COR-L47 (cell line): ENCODE measurements around the gene PRMT3.
A peak's percentile ranks its signal among the peaks of the same experiment; 100 is the strongest.
"Not testable (repeated sequence)": the region's sequence is repeated elsewhere in the genome, so short reads cannot be mapped to it uniquely, and the experiment has no call there.

Source experiments
- DNase-seq: peaks from one replicate; lab custom pipeline; 2025; lab: John Stamatoyannopoulos, UW

Gene PRMT3

DNA sequence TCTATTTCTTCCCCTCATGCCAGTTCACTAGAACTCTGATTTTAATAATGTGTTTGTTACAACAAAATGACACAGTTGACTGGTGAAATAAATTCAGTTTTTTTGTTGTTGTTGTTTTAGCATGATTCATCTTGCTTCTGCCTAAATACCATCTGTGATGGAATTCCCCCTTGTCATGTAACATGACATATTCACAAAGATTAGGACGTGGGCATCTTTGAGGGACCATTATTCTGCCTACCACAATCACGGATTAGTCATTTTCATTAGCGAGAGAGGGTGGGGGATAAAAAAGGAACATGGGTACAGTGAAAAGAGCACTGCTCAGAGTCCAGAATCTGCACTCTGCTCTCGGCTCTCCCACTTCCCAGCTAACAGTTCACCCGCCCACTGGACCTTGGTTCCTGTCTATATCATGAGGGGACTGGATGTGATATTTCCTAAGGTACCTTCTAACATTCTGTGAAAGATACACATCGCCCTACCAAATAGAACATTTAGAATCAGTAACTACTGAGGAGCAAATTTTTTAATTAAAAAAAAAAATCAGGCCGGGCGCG lies 12.7 kb upstream of the PRMT3 start:
- DNase-seq, result no peak

DNA sequence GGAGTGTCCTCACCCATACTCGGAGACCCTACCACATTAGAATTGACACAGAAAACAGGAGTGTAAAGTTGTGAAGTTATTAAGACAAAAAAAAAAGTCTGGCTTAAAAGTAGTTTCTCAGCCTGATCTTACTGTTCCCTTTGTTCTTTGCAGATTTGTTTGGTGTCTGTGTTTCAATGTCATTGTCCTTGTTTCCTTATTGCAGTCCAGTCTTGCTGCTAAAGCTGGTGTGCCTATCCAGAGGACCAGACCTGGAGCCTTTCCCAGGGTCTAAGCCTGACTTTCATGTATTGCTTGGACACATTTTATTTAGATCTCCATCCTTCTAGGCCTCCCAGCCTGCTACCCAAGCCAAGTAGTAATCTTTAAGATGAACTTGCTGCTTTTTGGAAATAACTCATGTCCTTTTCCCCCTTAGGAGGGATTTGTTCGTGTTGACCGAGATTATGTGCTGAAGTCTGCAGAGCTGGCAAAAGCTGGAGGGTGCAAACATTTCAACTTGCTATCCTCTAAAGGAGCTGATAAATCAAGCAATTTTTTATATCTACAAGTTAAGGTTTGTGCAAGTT lies 11.3 kb upstream of the PRMT3 start:
- no peak for DNase-seq

DNA sequence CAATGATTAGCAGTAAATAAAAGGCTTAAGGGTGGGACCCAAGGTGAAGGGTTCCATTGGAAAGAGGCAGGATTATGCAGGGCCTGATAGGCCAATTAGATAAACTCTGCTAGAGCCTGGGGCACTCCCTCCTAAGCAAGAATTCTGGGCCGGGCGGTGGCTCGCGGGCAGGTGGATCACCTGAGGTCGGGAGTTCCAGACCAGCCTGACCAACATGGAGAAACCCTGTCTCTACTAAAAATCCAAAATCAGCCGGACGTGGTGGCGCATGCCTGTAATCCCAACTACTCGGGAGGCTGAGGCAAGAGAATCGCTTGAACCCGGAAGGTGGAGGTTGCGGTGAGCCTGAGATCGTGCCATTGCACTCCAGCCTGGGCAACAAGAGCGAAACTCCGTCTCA lies 1.5 kb upstream of the PRMT3 start:
- not testable (repeated sequence) for DNase-seq

DNA sequence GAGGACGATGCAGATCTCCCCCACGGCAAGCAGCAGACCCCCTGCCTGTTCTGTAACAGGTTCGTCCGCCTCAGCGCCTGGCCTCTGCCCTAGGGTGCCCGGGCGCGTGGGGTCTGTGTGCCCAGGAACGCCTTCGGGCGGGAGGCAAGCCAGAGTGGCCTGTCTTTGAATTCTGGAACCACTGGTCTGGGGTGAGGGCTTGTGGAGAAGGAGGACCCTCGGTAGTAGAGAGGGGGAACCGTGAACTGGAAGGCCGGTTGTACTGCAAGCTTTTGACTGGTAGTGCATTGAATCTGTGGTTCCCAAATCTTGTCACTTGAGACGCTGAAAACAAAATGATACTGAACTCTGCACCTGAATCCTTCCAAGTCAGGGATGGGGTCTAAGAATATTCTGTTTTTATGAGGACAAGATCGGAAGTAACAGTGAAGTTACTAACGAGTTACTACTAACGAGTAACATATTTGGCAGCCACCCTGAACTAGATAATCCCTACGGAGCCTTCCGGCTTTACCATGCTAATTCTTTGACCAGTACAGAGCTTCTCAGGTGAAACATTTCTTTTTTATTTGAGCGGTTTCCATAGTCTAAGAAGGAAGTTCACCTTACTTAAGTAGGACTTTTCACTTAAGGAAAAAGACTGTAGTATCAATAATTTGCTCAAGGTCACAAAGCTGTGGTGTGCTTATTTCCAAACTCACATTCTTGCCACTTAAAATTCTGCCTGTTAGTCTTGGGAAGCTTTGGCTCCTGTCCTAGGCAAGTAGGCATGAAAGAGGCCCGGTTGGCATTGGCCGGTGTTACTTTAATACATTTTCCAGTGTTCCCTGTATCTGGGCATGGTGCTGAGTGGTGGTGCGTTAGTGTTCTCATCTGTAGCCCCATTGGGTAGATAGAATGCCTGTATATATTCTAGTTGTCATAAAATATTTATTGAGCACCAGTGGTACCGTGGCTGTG lies 860 bp downstream of the PRMT3 start:
- DNase-seq, result no peak

DNA sequence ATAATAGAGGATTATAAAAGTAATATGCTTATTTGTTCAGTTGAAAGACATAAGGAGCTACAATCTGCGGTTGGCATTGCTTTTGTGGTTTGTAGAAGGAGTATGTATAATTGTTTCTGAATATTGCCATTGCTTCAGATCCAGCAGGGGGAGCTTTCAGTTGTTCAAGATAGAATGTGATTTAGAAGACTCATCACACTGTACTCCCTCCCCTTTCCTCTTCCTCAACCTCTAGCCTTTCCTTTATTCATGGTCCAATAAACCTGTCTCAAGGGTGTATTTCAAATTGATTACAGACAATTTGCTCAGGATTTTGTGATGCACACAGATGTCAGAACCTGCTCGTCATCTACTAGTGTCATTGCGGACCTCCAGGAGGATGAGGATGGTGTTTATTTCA lies 9.8 kb downstream of the PRMT3 start:
- peak; percentile 63 for DNase-seq

DNA sequence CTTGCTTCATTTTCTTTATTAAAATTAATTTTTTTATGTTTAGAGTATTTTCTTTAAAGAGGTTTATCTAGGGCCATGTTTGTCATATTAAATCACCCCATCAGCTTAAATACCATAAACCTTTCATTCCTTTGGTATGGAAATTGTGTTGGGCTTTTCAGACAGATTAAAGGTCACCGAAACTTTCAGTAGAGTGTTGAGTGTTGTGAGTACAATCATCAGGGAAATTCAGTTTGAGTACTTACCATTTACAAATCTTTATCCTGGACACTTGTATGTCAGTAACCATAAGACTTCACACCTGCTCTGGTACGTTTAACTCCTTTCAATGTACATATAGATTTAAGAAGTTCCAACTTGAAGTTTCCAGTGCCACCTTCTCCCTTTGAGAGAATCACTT lies 12.0 kb downstream of the PRMT3 start:
- no peak for DNase-seq

DNA sequence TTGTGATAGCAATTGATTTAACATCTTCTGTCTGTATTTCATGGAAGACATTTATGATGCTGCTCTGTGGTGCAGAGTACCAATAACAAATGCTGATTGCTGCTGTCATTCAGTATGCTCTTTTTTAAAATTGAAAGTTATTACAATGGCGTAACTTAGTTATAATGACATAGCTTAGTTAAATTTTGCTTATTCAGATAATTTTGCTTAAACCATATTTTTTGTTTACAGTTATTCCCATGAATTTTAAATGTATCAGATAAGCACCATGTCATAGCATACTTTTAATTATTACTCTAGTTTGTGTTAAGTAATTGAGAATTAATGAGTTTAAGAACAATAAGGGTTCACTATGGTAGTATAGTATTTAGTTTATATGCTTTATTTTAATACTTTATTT lies 15.5 kb downstream of the PRMT3 start:
- DNase-seq, result no peak

DNA sequence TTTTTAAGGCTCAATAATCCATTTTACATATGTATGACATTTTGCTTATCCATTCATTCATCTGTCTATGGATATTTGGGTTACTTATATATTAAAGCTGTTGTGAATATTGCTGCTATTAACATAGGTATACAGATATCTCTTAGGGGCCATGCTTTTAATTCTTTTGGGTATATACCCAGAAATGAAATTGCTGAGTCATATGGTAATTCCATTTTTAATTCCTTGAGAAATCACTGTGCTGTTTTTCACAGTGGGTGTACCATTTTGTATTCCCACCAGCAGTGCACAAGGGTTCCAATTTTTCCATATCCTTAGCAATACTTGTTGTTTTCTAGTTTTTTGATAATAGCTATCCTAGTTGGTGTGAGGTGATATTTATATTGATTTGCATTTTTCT lies 19.0 kb downstream of the PRMT3 start:
- DNase-seq, result no peak

DNA sequence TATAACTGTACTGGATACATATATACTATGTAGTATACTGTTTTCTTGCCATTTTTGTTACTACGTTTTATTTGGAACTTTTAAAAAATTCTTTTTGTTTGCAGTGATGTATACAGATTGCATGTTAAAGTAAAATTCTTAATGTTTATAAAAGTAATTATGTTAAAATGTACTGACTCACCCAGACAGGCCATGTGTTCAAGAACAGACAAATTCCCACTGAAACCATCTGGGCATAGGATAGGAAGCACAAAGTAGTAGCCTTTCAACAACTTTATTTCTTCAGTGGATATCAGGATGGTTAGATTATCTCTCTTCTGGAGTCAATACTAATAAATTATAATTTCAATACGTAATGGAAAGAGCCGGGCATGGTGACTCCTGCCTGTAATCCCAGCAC lies 19.8 kb downstream of the PRMT3 start:
- DNase-seq, result no peak

DNA sequence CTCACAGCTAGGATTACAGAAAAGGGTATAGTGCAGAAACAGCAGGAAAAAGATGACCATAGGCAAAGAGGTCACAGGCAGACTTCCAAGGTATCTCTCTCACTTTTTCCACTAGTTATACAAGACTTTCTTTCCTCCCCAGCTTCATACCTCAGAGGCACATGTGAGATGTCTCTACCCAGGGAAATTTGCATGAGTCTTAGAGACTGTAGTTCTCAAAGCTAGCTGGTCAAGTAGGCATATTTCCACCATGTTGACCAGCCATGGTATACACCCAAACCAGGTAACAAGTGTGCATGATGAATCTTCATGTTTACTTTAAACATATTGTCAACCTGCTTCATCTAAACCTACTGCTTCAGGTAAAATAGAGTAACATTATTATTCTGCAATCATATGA lies 27.9 kb downstream of the PRMT3 start:
- DNase-seq, result no peak

DNA sequence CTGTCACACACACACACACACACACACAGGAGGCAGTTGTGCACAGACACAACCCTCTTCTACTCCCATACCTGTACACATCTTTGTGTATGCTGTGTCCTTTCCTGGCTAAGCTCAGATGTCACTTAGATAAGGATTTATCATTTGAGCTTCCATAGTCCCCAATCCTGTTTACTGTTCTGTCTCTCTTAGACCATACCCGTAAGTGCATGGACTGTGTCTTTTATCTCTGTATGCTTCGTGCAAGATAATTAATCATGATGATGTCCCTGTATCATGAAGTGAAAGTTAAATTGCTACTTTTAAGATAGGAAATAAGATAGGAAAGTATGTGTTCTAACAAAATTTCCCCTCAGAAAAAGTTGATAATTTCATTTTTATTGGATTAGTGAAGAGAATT lies 30.3 kb downstream of the PRMT3 start:
- DNase-seq, result no peak

DNA sequence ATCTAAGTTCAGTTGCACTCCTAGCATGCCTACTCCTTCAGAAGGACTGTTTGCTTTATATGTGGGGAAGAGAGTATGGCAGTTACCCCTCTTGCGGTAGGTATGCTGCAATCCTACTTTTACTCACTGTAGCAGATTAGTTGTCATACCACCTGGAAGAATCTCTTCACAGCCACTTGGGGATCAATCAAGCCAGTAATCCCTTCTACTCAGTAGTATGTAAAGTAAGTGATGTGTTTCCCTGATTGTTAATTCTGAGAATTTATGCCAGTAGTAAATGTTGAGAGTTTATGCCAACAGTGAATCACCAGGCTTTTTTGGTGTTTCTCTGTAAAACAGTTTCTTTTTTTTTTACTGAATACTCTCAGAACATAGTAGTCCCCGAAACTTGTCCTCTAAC lies 34.4 kb downstream of the PRMT3 start:
- no peak for DNase-seq

DNA sequence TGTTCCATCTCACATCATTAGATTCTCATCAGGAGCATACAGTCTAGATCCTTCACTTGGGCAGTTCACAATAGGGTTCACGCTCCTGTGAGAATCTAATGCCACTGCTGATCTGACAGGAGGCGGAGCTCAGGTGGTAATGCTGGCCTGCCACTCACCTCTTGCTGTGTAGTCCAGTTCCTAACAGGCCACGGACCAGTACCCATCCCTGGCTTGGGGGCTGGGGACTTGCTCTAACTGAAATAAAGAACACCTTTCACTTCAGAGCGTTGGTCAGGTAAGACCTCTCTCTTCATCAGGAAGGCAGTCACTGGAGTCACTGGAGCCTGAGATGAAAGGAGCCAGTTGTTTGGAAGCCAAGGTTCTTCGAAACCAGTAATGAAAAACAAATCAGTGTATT lies 41.7 kb downstream of the PRMT3 start:
- DNase-seq, result no peak

DNA sequence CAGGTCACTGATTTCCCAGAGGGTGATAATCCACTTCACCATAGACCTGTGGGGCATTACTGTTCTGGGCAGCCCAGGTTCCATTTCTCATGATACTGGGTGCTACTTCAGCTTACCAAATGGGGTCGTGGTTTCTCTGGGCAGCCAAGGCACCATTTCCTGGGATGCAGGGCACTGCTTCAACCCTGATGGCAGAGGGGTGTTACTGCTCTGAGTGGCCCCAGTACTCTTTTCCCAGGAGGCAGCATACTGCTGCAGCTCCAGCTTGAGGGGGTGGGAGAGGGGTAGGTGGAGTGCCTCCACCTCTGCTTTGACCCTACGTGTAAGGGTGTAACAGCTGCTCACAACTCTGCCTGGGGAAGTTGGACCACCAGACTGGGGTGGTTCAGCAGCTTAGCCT lies 51.1 kb downstream of the PRMT3 start:
- no peak for DNase-seq

DNA sequence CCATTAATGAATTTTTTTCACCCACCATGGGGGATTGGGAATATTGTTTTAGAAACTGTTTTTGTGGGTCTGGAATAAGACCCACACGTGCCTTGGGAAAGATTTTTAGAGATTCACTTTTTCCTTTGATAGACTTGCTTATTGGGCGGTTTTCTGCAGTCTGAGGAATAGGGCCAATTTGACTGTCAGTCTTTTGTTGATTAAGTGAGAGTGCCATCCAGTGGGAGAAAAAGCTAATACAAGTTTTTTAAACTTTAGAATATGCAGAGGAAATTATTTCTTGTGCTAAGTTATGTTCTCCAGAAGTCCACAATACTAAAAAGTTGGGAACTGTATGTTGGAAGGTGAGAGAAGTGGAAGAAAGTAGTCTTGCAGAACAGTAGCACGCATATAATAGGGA lies 56.1 kb downstream of the PRMT3 start:
- DNase-seq, result no peak

DNA sequence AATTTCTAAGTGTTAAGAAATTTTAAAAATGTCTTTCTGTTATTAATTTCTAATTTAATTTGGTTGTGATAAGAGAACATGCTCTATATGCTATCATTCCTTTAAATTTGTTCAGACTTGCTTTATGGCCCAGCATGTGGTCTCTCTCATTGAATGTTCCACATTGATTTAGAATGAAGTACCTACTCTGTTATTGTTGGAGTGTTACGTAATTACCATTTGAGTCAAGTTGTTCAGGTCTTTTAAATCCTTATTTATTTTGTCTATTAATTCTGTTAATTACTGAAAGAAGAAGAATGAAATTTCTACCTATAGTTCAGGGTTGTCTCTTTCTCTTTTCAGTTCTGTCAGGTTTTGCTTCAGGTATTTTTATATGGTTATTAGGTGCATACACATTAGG lies 57.0 kb downstream of the PRMT3 start:
- no peak for DNase-seq

DNA sequence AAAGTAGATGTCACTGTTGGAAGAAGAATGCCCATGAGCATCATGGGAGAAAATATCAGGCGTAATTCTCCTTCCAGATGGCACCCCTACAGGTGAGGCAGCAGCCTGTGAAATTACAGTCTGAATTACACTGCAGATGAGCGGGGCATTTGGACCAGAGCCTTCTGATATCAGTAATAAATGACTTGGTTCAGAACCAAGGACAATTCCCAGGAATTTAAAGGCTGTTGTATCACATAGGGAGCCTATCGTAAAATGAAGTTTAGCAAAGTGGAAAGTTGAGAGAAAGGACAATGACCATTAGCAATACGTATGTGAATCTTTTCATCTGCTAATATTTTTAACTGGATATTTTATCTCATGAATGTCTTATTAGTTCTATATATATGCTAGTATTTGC lies 61.3 kb downstream of the PRMT3 start:
- DNase-seq, result no peak

DNA sequence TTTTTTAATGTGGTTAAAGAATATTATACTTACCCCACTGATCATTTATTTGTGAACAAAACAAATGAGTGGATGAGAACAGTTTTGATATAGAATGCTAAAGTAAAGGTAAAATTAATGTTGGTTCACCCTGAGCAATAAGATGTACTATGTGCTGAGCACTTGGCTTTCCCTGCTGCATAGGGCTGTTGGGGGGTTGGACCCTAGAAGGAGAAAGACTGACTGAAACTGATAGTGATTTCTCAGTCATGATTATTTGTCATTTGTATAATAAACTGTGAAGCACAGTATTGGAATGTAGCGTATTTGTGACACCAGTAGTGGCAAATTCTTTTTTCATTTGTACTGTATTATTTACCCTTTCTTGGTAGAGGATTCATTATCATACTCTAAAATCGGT lies 63.3 kb downstream of the PRMT3 start:
- DNase-seq, result no peak

DNA sequence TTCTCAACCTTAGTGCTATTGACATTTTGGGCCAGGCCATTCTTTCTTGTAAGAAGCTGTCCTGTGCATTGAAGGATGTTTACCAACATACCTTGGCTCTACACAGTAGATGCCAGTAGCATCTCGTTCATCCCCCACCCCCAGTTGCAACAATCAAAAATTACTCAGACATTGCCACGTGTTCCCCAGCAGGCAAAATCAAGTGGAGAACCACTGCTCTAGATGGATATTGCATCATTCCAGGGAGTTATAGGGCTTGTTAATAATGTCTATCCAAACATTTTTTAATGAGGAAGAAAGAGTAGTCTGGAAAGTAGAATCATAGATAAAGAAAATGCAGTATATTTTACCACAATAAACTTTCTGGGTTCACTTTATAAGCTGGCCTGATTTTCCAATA lies 64.1 kb downstream of the PRMT3 start:
- DNase-seq, result no peak

DNA sequence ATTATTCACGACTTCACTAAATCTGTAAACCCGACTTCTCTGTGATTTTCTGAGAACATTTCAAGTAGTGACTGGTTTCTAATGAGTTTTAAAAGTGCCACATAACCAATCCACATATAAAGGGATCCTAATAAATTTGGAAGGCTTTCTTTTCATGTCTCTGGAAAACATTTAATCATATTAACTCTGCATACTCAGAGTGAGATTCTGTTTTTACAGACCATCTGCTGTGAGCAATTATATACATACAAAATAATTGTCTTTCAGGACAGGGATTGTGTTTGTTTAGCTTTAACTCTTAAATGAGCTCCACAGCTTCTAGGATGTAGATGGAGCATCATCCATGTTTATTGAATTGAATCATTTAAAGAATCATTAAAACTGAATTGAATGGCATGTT lies 65.1 kb downstream of the PRMT3 start:
- no peak for DNase-seq

DNA sequence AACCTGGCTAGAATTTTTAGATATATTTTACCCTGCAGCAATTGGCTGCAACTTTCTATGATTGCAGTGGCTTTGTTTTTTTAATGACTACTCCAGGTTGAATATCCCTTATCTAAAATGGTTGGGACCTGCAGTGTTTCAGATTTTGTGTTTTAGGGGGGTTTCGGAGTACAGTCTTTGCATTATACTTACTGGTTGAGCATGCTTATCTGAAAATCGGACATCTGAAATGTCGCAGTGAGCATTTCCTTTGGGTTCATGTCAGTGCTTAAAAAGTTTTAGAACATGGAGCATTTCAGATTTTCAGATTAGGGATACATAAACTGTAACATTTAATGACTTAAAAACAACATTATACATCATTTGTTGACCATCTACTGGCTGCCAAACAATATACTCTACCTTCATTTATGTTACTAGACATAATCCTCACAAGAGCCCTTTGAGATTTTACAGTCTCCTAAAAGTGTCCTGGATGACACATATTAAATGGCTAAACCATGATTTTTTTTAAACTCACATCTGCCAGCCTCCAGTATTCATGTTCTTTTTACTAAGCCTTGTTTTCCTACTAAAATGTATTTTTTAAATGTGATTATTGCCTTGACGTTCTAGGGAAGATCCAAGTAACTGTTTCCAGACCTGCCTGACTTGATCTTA lies 66.3 kb downstream of the PRMT3 start:
- no peak for DNase-seq

DNA sequence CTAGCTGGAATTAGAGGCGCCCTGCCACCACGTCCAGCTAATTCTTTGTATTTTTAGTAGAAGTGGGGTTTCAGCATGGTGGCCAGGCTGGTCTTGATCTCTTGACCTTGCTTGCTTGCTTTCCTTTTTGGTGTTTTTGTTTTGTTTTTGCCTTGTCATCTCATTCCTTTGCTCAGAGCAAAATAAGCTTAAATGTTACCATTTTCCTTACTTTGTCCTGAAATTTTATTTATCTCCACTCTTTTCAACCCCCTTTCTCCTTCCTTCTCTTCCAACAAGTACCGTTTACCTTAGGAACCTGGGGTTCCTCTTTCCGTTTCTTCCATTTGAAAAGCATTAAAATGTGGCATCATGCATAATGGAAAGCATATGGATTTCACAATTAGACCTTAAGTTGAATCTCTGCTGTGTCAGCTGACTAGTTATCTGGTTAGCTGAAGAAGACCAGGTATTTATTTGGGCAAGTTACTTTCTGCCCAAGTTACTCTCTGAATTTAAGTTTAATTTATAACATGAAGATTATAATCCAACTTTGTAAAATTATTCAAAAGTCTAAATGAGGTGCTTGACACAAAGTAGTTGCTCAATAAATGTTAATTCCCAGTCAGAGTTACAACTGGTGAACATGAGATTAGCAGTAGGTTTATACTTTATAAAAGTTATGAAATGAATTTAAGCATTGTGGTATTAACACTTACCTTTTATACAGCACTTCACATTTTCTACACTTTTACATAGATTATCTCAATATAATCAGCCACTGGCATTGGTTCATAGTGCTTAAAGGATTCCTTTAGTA lies 69.7 kb downstream of the PRMT3 start:
- DNase-seq, result no peak
